CD14-positive monocyte (primary cell): ENCODE data around the gene CYP2E1. TPM values are rescaled to one million over a fixed set of nuclear protein-coding genes. Genes with fewer than 3 reads are reported as not detected.

Source experiments
- DNase-seq, 3 donors: peaks; one replicate each; pipeline ENCODE4 v3.0.0-alpha.2; 2011 to 2022
- H2AFZ ChIP-seq: 2 replicates; pipeline ENCODE4 v1.6.0; 2012; ENCODE audit warnings: mild to moderate bottlenecking, low read depth, low read length, inconsistent platforms; ENCODE audit not compliant: insufficient read depth, poor library complexity, severe bottlenecking
- H3K27ac ChIP-seq, 2 donors: 1 replicate in 1 of 2; 2 replicates in 1 of 2; pipeline ENCODE4 v1.5.1; 2012 to 2013; ENCODE audit warnings: low read length in 2 of 2, control low read depth in 1 of 2, inconsistent platforms in 1 of 2, low read depth in 1 of 2, mild to moderate bottlenecking in 1 of 2
- H3K27me3 ChIP-seq, 2 donors: one replicate each; pipeline versions ENCODE4 v1.6.0 to v1.6.1; 2011 to 2013; ENCODE audit warnings: low read length in 2 of 2; ENCODE audit not compliant: control insufficient read depth in 2 of 2, insufficient read depth in 2 of 2
- H3K36me3 ChIP-seq, 2 donors: replicated peaks in 1 of 2; 1 replicate in 1 of 2; 2 replicates in 1 of 2; pipeline versions ENCODE4 v1.5.1 to v1.6.1; 2012 to 2013; ENCODE audit warnings: low read length in 2 of 2, control low read depth in 1 of 2, inconsistent platforms in 1 of 2, mild to moderate bottlenecking in 1 of 2; ENCODE audit not compliant: insufficient read depth in 2 of 2, control insufficient read depth in 1 of 2
- H3K4me1 ChIP-seq, 2 donors: 1 replicate in 1 of 2; 2 replicates in 1 of 2; pipeline versions ENCODE4 v1.5.1 to v1.6.1; 2012 to 2013; ENCODE audit warnings: low read length in 2 of 2, control low read depth in 1 of 2, inconsistent platforms in 1 of 2, mild to moderate bottlenecking in 1 of 2, moderate library complexity in 1 of 2; ENCODE audit not compliant: insufficient read depth in 2 of 2, control insufficient read depth in 1 of 2
- H3K4me2 ChIP-seq: replicated peaks from 2 replicates; pipeline ENCODE3; 2012; ENCODE audit warnings: low read length, moderate library complexity, mild to moderate bottlenecking; ENCODE audit not compliant: poor library complexity, severe bottlenecking; ENCODE audit errors: extremely low read depth
- H3K4me3 ChIP-seq, 3 experiments: fragments of 200-600 bp in 1 of 3; sonication (generic) in 1 of 3; replicated peaks in 1 of 3; 1 replicate in 2 of 3; 2 replicates in 1 of 3; pipeline ENCODE4 v1.5.1; 2011 to 2013; ENCODE audit warnings: low read length in 3 of 3, mild to moderate bottlenecking in 3 of 3, control low read depth in 2 of 3, low read depth in 2 of 3, inconsistent platforms in 1 of 3, moderate library complexity in 1 of 3
- H3K79me2 ChIP-seq: 2 replicates; pipeline ENCODE4 v1.6.0; 2012; ENCODE audit warnings: mild to moderate bottlenecking, control low read depth, inconsistent platforms, low read length, moderate library complexity; ENCODE audit not compliant: insufficient read depth
- H3K9ac ChIP-seq: 2 replicates; pipeline ENCODE4 v1.6.0; 2017; ENCODE audit warnings: low read length, mild to moderate bottlenecking; ENCODE audit not compliant: insufficient read depth, poor library complexity, severe bottlenecking
- H3K9me3 ChIP-seq, 2 donors: replicated peaks in 1 of 2; 1 replicate in 1 of 2; 2 replicates in 1 of 2; pipeline versions ENCODE4 v1.5.1 to v1.6.1; 2012 to 2013; ENCODE audit warnings: low read length in 2 of 2, control low read depth in 1 of 2; ENCODE audit not compliant: control insufficient read depth in 1 of 2, insufficient read depth in 1 of 2
- H4K20me1 ChIP-seq: 2 replicates; pipeline ENCODE4 v1.6.0; 2012; ENCODE audit warnings: mild to moderate bottlenecking, low read length, control low read depth, moderate library complexity; ENCODE audit not compliant: insufficient read depth
- H3K27ac Mint-ChIP-seq, 7 donors: one replicate each; pipeline ENCODE4 v1.8.0; 2020; ENCODE audit warnings: mild to moderate bottlenecking in 7 of 7, mixed read lengths in 7 of 7, moderate library complexity in 6 of 7, inconsistent platforms in 2 of 7
- H3K27me3 Mint-ChIP-seq, 3 donors: one replicate each; pipeline ENCODE4 v1.8.0; 2021 to 2022; ENCODE audit warnings: low read depth in 3 of 3, mild to moderate bottlenecking in 3 of 3, mixed read lengths in 3 of 3, moderate library complexity in 3 of 3, inconsistent platforms in 1 of 3
- H3K36me3 Mint-ChIP-seq, 2 donors: one replicate each; pipeline ENCODE4 v1.8.0; 2020; ENCODE audit warnings: mixed read lengths in 2 of 2, inconsistent platforms in 1 of 2, mild to moderate bottlenecking in 1 of 2
- H3K4me1 Mint-ChIP-seq: one replicate; pipeline ENCODE4 v1.8.0; 2020; ENCODE audit warnings: mild to moderate bottlenecking, mixed read lengths
- H3K4me3 Mint-ChIP-seq, 2 donors: one replicate each; pipeline ENCODE4 v1.8.0; 2020; ENCODE audit warnings: mild to moderate bottlenecking in 2 of 2, mixed read lengths in 2 of 2, moderate library complexity in 1 of 2
- H3K9me3 Mint-ChIP-seq, 7 donors: one replicate each; pipeline ENCODE4 v1.8.0; 2020 to 2022; ENCODE audit warnings: mixed read lengths in 7 of 7, mild to moderate bottlenecking in 6 of 7, moderate library complexity in 6 of 7, inconsistent platforms in 2 of 7
- WGBS: methylation state at CpG from one replicate; pipeline ENCODE4 v1.1.5; 2013; ENCODE audit warnings: missing lambda C conversion rate; ENCODE audit not compliant: insufficient coverage; 5-methylcytosine and 5-hydroxymethylcytosine counted together
- intact Hi-C, 2 donors: fragments of 100-400 bp; cut with micrococcal nuclease; formaldehyde crosslinking; loops; one replicate each; pipeline versions ENCODE4 v1.15.0 to v1.15.1; 2023
- polyA plus RNA-seq, 3 donors: library from polyadenylated mRNA; depleted of rRNA in 1 of 3; unstranded in 2 of 3; stranded (reverse) in 1 of 3; fragments of 300-500 nt in 2 of 3; fragments of >200 nt in 1 of 3; fragmentation: Illumina TruSeq in 2 of 3; gene quantifications; 1 replicate in 2 of 3; 2 replicates in 1 of 3; pipeline ENCODE4 v1.2.3, GENCODE V29; 2012 to 2021
- TF ChIP-seq, protein P1 (sequence below): fragments of 200-600 bp; IDR thresholded peaks from one replicate; pipeline ENCODE4 v1.8.0; 2022; ENCODE audit warnings: antibody characterized with exemption, mild to moderate bottlenecking

Gene CYP2E1
- polyA plus RNA-seq, 3 donors: not detected

DNA sequence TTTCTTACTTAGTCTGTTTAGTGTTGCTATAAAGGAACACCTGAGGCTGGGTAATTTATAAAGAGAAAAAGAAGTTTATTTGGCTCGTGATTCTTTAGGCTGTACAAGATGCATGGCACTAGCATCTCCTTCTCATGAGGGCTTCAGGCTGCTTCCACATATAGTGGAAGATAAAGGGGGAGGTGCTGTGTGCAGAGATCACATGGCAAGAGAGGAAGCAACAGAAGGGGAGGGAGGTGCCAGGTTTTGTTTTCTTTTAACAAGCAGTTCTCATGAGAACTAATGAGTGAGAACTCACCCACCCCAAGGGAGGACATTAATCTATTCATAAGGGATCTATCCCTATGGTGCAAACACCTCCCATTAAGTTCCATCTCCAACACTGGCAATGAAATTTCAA lies 17.3 kb downstream of the CYP2E1 start:
- Mint-ChIP-seq H3K27ac (no peak overlapping the region), H3K4me3 (no peak overlapping the region)

DNA sequence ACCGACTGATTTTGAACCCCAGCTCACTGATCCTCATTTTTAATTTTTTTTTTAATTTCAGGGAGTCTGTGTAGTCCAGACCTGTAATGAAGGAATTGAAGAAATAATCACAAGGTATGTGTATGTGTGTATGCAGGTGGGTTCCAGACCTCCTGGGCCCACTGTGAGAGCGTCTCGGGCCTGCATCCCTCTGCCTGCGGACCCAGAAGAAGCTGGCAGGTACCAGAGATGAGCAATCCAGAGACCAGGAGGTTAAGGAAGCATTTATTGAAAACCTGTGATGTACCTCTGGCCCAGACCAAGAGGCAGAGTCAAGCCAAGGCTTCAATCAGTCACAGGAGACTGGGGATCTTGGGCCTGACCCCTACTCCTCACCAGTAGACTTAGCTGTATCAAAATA lies 27.4 kb downstream of the CYP2E1 start:
- Histone ChIP-seq H2AFZ (no peak overlapping the region), H3K9ac (no peak overlapping the region), H3K4me3 (no peak overlapping the region), H4K20me1 (no peaks in the 10 kb centered on the region), H3K36me3 (no peaks in the 10 kb centered on the region), H3K27ac (no peak overlapping the region), H3K27me3 (no peaks in the 10 kb centered on the region), H3K4me2 (no peak overlapping the region), H3K79me2 (no peaks in the 10 kb centered on the region), H3K9me3 (no peaks in the 10 kb centered on the region), H3K4me1 (no peaks in the 10 kb centered on the region)
- no peak for DNase-seq
- H3K27ac Mint-ChIP-seq: no peak overlapping the region
- no peaks in the 10 kb centered on the region for H3K4me1 Mint-ChIP-seq
- intact Hi-C loops: no loop called here
- no peaks in the 10 kb centered on the region for H3K36me3 Mint-ChIP-seq
- peaks cover 5 to 11% (median 11%) of the 10 kb centered on the region in 3 donors for H3K27me3 Mint-ChIP-seq
- 88% methylated on average over 3 of the region's 4 CpGs for WGBS
- TF ChIP-seq, protein P1, sequence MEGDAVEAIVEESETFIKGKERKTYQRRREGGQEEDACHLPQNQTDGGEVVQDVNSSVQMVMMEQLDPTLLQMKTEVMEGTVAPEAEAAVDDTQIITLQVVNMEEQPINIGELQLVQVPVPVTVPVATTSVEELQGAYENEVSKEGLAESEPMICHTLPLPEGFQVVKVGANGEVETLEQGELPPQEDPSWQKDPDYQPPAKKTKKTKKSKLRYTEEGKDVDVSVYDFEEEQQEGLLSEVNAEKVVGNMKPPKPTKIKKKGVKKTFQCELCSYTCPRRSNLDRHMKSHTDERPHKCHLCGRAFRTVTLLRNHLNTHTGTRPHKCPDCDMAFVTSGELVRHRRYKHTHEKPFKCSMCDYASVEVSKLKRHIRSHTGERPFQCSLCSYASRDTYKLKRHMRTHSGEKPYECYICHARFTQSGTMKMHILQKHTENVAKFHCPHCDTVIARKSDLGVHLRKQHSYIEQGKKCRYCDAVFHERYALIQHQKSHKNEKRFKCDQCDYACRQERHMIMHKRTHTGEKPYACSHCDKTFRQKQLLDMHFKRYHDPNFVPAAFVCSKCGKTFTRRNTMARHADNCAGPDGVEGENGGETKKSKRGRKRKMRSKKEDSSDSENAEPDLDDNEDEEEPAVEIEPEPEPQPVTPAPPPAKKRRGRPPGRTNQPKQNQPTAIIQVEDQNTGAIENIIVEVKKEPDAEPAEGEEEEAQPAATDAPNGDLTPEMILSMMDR: no peak
- H3K9me3 Mint-ChIP-seq: peaks cover 0 to 3% (median 0%) of the 10 kb centered on the region in 7 donors
- no peak overlapping the region for H3K4me3 Mint-ChIP-seq

More for the DNA sequence above, 17.3 kb downstream of the CYP2E1 start:
- Histone ChIP-seq H3K4me2 (no peak overlapping the region), H3K9ac (no peak overlapping the region), H3K9me3 (peaks cover 7 to 9% of the 10 kb centered on the region in 2 donors), H3K4me1 (no peaks in the 10 kb centered on the region), H3K27me3 (no peaks in the 10 kb centered on the region), H4K20me1 (no peaks in the 10 kb centered on the region), H3K4me3 (no peak overlapping the region), H3K79me2 (no peaks in the 10 kb centered on the region), H3K27ac (no peak overlapping the region), H2AFZ (no peak overlapping the region), H3K36me3 (no peaks in the 10 kb centered on the region)
- TF ChIP-seq, protein P1: no peak
- 55% methylated on average over 1 of the region's 1 CpG for WGBS
- H3K36me3 Mint-ChIP-seq: no peaks in the 10 kb centered on the region
- peaks cover 12 to 27% (median 18%) of the 10 kb centered on the region in 7 donors for H3K9me3 Mint-ChIP-seq
- H3K27me3 Mint-ChIP-seq: peaks cover 5 to 15% (median 15%) of the 10 kb centered on the region in 3 donors
- no peak for DNase-seq
- intact Hi-C loops: no loop called here
- H3K4me1 Mint-ChIP-seq: peaks cover 3% of the 10 kb centered on the region
